ENCODE results near the gene CHD9NB.

CHD9NB gene

GRCh38 chr16:53029971-53030370 lies 22.7 kb downstream of the CHD9NB start:
- no peak for DNase-seq (ENCODE audit: low read depth)

- DNase-seq (ENCODE audit: low read depth) = no peak
Observed at GRCh38 chr16:53024045-53024444, 28.7 kb downstream of the CHD9NB start.

DNA sequence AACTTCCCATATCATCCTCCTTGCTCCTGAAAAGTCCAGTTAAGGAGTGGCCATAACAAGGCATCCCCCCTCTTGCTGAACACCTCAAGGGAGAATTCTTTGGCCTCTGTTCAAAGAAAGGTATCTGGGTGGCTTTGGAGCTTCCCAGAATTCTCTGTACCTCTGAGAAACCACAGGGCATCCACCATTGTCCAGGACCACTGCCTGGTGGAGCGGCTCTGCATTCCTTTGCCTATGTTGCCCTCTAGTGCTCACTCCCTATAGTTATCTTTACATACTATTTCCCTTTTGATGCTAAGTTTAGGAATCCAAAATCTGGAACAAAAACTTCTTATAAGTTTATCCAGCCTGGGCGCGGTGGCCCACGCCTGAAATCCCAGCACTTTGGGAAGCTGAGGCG lies 30.3 kb downstream of the CHD9NB start:
- DNase-seq (ENCODE audit: low read depth) = no peak

- no peak for DNase-seq (ENCODE audit: low read depth)
Observed at GRCh38 chr16:53018834-53019416, 33.8 kb downstream of the CHD9NB start.

DNA sequence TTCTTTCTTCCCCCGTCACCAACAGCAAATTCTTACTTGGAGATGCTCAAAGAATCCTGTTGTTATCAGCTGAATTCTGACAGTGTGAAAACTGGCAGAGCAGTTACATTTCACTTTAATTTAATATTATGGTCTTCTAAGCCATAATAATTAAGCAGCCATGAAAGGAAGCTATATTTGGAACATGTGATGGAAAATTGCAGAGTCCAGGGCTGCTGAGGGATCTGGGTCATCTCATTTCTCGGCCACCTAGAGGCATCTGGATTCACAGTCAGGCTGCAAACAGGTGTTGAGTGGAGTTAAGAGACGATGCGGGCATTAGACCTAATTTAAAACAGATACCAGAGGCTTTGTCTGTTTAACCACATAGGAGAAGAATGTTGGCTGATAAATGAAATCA lies 38.4 kb downstream of the CHD9NB start:
- DNase-seq (ENCODE audit: low read depth) = no peak

DNA sequence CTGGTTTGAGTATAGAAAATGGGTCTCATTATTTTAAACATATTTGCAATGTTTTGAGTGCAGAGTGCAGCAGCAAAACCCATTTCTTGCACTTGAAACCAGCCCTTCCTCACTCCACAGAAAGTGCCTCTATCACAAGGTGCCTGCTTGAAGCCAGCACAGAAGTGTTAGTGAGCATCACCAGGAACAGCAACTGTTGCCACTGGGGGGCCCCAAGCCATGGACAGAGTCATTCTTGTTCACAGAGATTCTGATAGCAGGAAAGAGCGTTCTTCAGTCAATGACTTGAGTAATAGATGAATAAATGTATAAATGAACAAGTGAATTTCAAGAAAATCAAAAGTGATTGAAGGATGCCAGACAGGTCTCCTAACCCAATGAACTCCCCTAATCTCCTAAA lies 45.6 kb downstream of the CHD9NB start:
- DNase-seq (ENCODE audit: low read depth) = no peak

GRCh38 chr16:52997922-52998321 lies 54.8 kb downstream of the CHD9NB start:
- DNase-seq (ENCODE audit: low read depth) = no peak

- no peak for DNase-seq (ENCODE audit: low read depth)
Observed at GRCh38 chr16:52994942-52995341, 57.8 kb downstream of the CHD9NB start.

GRCh38 chr16:52993179-52993578 lies 59.5 kb downstream of the CHD9NB start:
- no peak for DNase-seq (ENCODE audit: low read depth)

- DNase-seq (ENCODE audit: low read depth) = no peak
Observed at GRCh38 chr16:52991572-52991971, 61.1 kb downstream of the CHD9NB start.
